Hematopoietic multipotent progenitor cell treated with erythropoietin and hydrocortisone succinate and interleukin-3 and kit ligand, for 17 days (in vitro differentiated cells): ENCODE measurements around the gene FAXC.
"Not testable (repeated sequence)": the region's sequence is repeated elsewhere in the genome, so short reads cannot be mapped to it uniquely, and the experiment has no call there.

ENCODE experiments used
- DNase-seq: peaks from one replicate; pipeline ENCODE4 v3.0.0-alpha.2; 2015; ENCODE audit warnings: low spot score

FAXC gene

DNA sequence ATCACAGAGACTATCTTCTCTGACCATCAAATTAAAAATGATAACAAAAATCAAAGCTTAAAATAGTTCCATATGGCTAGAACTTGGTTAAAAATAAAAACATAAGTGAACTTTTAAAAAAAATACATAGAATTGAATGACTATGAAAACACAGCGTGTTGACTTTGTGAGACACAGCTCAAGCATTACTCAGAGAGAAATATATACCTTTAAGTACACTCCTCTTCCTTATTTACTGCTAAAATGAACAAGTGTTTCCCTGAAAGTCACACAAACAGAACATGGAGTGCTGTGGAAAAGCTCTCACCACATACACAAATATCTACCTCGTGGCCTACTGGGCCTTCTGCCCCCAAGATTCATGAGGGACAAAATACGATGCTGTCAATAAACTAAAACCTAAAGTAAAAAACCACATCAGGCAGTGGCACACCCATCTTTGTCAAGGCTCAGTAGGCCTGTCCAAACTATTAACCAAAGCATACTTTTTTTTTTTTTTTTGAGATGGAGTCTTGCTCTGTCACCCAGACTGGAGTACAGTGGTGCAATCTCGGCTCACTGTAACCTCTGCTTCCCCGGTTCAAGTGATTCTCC lies 7.5 kb downstream of the FAXC start:
- DNase-seq = no peak

DNA sequence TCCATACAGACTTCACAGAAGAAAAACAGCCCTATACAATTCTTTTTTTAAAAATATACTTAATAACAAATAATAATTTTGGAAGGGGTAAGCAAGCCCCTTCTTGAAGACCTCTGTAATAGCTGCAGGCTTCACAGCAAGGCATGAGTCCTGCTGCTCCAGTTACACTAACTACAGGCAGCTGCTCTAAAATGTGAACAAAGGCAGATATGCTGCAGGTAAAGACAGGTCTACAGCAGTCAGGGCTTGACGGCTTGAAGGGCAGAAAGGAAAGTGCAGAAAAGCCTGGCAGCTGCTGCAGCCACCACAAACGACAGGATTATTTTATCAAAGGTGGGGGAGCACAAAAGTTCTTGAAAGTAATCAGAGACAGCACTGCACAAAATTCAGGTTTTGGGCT lies 11.3 kb downstream of the FAXC start:
- DNase-seq = no peak

DNA sequence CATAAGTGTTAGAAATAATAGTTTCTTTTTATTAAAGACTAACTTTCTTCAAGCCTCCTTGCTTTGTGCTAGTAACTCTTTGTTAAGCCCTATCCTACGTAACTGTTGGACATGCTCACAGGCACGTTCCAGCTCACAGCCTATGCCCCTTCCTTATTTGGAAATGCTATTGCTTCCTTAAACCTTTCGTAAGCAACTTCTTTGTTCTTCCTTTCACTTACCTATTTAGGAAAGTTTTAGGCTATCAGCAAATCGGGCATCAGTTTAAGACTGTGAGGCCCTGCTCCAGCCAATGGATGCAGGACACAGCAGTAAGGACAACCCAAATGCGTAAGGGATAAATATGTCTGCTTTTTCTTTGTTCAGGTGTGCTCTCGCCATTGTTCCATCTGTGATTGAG lies 14.2 kb downstream of the FAXC start:
- not testable (repeated sequence) for DNase-seq

GRCh38 chr6:99334526-99335127 lies 14.8 kb downstream of the FAXC start:
- peak; percentile 10 for DNase-seq

DNA sequence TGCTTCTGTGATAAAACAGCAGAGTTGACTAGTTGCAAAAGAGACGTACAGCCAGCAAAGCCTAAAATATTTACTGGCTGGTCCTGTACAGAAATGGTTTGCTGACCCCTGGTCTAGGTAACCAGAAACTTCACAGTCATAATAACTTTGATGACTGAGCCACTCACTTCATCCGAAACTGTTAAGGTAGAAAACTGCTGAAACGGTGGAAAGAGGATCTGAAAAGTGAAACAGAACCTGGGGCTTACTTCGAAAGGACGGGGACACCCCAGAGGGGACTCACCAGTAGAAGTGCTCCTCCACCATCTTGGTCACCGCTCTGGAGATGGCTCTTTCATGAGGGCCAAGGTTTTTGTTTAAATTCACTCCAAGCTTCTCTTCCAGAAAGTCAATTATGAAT lies 16.4 kb downstream of the FAXC start:
- DNase-seq = no peak

DNA sequence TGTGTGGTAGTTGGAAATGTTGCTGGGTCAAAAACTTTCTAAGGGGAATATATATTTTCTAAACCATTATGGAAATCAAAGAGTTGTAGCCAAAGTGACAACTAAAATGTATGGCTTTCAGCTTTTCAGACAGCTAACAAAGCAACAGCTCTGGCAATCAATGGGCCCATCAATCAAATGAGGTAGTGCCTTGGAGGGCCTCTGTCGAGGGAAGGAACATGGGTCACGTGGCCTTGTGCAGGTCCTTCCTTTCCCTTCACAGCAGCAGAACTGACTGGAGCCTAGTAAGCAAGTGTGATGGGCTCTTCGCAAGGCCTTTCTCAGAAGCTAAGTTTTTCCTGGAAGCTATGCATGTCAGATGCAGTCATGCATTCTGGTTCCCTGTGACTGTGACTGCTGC lies 17.9 kb downstream of the FAXC start:
- no peak for DNase-seq

GRCh38 chr6:99330159-99330558 lies 19.3 kb downstream of the FAXC start:
- peak; percentile 70 for DNase-seq

DNA sequence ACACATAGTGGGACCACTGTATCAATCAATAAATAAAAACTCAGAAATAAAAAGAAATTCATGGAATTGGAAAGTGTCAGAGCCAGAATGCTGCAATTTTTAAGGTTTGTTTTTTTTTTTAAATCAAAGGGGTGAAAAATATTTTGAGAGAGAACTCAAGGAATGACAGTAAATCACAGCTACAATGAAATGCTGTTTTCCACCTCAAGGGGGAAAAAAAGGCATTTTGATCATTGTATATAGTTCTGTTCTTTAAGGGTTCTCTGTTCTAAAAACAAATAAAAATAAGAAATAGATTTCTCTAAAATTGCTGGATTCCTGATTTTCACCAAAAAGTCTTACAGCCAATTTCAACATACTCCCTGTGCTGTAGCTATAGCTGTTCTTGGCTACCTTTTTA lies 24.5 kb downstream of the FAXC start:
- no peak for DNase-seq

- no peak for DNase-seq
These were observed 30.9 kb downstream of the FAXC start for GRCh38 chr6:99318566-99318965.

- no peak for DNase-seq
These were observed 37.1 kb downstream of the FAXC start for GRCh38 chr6:99312354-99312753.

DNA sequence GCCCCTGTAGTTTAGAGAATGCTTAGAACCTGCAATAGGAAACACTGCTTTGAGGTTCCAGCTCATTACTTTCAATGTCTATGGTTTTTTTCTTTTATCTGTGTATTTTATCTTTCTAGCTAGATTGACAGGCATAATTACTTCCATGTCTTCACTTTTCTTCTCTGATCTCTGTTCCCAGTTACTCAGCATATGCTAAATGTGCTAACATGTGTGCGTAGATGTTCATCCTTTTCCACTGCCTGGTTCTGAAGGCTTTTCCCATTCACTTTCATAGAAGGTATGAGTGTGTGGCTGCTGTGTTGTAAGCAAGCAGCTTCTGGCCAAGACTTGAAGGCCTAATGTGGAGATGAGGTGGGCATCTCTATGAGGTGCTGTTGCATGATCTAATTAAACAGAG lies 38.9 kb downstream of the FAXC start:
- DNase-seq = no peak

DNA sequence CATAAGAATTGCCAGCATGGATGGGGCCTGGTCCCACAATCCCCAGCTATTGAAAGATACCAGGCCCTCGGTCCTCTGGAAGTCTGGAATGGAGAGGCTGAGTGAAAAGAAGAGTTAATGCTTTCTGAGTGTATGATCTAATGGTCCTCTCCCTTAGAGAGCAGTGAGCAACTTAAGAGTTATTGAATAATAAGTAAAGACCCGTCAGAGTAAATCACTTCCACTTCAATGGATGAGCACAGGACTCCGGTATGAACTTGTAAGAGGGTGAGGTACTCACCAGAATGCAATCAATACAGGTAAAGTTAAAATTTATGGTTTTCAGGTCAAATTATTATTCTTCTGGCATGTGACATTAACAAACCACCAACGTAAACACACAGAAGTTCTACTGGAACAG lies 39.9 kb downstream of the FAXC start:
- no peak for DNase-seq

DNA sequence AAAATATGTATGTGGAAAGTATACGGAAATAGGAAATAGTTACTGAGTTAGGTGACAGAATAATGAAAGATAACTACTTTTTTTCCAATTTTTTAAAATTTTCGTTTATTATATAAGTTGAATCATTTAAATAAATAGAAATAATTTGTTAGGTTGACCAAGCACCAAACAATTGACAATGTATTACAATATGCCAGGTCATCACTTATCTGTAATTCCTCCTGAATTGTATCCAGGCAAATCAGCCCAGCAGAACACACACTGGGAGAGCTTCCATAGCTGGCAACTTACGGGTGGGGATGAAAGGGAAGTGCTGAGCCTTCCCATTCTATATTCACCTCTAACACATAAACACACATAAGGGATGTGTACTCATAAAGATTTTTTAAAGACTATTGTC lies 40.7 kb downstream of the FAXC start:
- DNase-seq = no peak

- DNase-seq = no peak
These were observed 42.1 kb downstream of the FAXC start for GRCh38 chr6:99307295-99307907.

- no peak for DNase-seq
These were observed 43.1 kb downstream of the FAXC start for GRCh38 chr6:99306341-99306740.

- no peak for DNase-seq
These were observed 44.4 kb downstream of the FAXC start for GRCh38 chr6:99305021-99305554.

GRCh38 chr6:99297415-99297814 lies 52.1 kb downstream of the FAXC start:
- no peak for DNase-seq

GRCh38 chr6:99297006-99297405 lies 52.5 kb downstream of the FAXC start:
- DNase-seq = no peak

- no peak for DNase-seq
These were observed 53.2 kb downstream of the FAXC start for GRCh38 chr6:99296261-99296660.

DNA sequence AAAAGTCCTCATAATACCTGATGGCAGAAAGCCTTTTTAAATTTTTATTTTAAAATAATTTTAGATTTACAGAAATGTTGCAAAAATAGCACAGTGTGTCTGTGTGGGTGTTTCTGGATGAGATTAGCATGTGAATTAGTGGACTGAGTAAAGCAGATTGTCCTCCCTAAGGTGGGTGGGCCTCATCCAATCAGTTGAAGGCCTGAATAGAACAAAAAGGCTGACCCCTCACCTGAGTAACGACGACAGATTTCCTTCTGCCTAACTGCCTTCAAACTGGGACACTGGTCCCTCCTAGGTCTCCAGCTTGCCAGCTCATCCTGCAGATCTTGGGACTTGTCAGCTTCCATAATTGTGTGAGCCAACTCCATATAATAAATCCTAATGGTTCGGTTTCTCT lies 54.2 kb downstream of the FAXC start:
- no peak for DNase-seq

- no peak for DNase-seq
These were observed 54.7 kb downstream of the FAXC start for GRCh38 chr6:99294786-99295185.

- DNase-seq = no peak
These were observed 59.8 kb downstream of the FAXC start for GRCh38 chr6:99289701-99290100.

DNA sequence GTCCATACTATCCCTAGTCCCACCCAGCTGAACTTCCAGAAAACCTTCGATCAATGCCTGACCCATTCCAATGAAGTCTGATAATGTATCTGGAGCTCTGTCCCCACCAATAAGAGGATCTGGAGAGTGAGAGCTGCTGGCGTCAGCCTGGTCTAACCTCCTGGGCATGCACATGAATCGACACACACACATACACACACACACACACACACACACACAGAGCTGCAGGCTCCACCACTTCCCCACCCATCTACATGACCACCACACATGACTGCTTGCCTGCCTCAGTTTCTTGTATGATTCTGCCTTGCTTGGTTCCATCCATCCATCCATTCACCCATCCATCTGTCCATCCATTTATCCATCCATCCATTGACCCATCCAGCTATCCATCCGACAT lies 60.8 kb downstream of the FAXC start:
- no peak for DNase-seq

DNA sequence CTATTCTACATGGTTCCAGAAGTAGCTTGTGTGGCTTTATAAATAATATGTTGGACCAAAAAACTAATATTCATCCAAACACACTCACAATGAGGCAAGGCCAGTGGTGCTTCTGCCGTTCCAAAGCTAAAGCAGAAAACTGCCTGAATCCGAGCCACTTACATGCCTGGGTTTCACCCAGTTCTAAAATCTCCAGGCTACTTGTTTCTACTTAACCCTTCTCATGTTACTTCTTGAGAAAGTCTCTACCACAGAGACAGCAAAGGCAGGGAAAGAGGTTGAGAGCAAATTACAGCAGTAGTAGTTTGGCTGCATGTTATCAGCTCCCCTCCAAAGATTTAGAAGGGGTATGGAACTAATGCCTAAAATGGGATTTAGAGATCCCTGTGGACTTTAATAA lies 62.0 kb downstream of the FAXC start:
- DNase-seq = no peak
